ENCODE data around the gene PDE4C.

PDE4C gene

GRCh38 chr19:18254546-18255503 is 28.6 kb upstream of the PDE4C start:
- peak in 1 of 2 donors; percentile 63 for DNase-seq

GRCh38 chr19:18253716-18254115 is 27.5 kb upstream of the PDE4C start:
- DNase-seq, result peak in 1 of 2 donors; percentile 51

- DNase-seq, result no peak
Observed at GRCh38 chr19:18253130-18253529, 26.9 kb upstream of the PDE4C start.

- DNase-seq, result no peak
Observed at GRCh38 chr19:18252370-18252717, 26.1 kb upstream of the PDE4C start.

- peak; percentile 81 to 85 for DNase-seq
Observed at GRCh38 chr19:18251587-18252369, 25.5 kb upstream of the PDE4C start.

- DNase-seq, result no peak
Observed at GRCh38 chr19:18249834-18250233, 23.6 kb upstream of the PDE4C start.

GRCh38 chr19:18245297-18245696 is 19.1 kb upstream of the PDE4C start:
- DNase-seq, result no peak

- no peak for DNase-seq
Observed at GRCh38 chr19:18239303-18239702, 13.1 kb upstream of the PDE4C start.

- DNase-seq, result no peak
Observed at GRCh38 chr19:18234194-18234593, 8.0 kb upstream of the PDE4C start.

GRCh38 chr19:18233224-18233825 is 7.1 kb upstream of the PDE4C start:
- peak in 1 of 2 donors; percentile 37 for DNase-seq

- no peak for DNase-seq
Observed at GRCh38 chr19:18232540-18233223, 6.4 kb upstream of the PDE4C start.

GRCh38 chr19:18231775-18232174 is 5.5 kb upstream of the PDE4C start:
- no peak for DNase-seq

- DNase-seq, result no peak
Observed at GRCh38 chr19:18230941-18231734, 4.9 kb upstream of the PDE4C start.

GRCh38 chr19:18229915-18230314 is 3.7 kb upstream of the PDE4C start:
- no peak for DNase-seq

GRCh38 chr19:18229474-18229873 is 3.2 kb upstream of the PDE4C start:
- DNase-seq, result no peak

- DNase-seq, result no peak
Observed at GRCh38 chr19:18227781-18228271, 1.6 kb upstream of the PDE4C start.

GRCh38 chr19:18226956-18227780 is 930 bp upstream of the PDE4C start:
- DNase-seq, result no peak

GRCh38 chr19:18225355-18225701 is 910 bp downstream of the PDE4C start:
- no peak for DNase-seq

GRCh38 chr19:18224525-18225354 is 1.5 kb downstream of the PDE4C start:
- DNase-seq, result peak; percentile 90 to 93

Data from CD4-positive, alpha-beta T cell treated with Interleukin-4 for 1 hour (primary cell).